Daoy (cell line): ENCODE results near the gene ERBB2. TPM values are rescaled to one million over a fixed set of nuclear protein-coding genes. Genes with fewer than 3 reads are reported as not detected.
"Not testable (repeated sequence)": the region's sequence is repeated elsewhere in the genome, so short reads cannot be mapped to it uniquely, and the experiment has no call there.

Experiments
- DNase-seq: peaks from one replicate; pipeline ENCODE4 v3.0.0-alpha.2; 2015; ENCODE audit warnings: low read depth
- total RNA-seq: library from RNA; depleted of rRNA; stranded (reverse); fragments of >200 nt; shearing (Covaris generic); gene quantifications from 2 replicates; pipeline ENCODE4 v1.2.3, GENCODE V29; 2014

The ERBB2 gene
- total RNA-seq, 1 experiment from 2014 or later = 6.8 TPM

DNA sequence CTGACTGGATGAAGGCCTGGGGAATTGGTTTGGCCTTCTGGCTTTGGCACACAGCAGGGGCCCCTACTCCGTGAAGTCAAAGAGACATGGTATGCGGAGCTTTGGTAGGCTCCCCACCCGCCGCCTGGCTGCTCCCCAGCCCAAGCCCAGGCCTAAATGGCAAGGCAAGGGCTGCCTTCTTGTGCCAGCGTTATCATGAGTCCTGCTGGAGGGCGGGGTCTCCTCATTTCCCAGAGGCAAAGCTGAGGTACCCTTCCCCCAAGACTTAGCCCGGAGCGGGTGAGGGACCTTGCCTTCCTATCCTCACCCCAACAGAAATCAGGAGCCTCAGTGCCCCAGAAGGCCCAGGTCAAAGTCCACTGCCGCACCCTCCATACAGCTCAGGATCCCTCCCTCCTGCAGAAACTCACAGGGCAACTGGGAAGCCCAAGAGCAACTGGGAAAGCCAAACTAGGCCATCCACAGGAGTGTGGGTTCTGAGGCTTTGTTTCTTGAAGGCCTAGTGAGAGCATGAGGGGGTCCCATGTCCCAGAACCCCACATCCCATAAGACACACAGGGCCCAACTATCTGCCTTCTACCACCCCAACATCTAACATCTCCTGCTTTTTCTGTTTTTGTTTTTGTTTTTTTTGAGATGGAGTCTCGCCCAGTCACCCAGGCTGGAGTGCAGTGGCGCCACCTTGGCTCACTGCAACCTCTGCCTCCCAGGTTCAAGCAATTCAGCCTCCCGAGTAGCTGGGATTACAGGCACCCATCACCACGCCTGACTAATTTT is 21.3 kb upstream of the ERBB2 start:
- no peak for DNase-seq

- no peak for DNase-seq
Measured at GRCh38 chr17:39679521-39680192, 20.2 kb upstream of the ERBB2 start.

DNA sequence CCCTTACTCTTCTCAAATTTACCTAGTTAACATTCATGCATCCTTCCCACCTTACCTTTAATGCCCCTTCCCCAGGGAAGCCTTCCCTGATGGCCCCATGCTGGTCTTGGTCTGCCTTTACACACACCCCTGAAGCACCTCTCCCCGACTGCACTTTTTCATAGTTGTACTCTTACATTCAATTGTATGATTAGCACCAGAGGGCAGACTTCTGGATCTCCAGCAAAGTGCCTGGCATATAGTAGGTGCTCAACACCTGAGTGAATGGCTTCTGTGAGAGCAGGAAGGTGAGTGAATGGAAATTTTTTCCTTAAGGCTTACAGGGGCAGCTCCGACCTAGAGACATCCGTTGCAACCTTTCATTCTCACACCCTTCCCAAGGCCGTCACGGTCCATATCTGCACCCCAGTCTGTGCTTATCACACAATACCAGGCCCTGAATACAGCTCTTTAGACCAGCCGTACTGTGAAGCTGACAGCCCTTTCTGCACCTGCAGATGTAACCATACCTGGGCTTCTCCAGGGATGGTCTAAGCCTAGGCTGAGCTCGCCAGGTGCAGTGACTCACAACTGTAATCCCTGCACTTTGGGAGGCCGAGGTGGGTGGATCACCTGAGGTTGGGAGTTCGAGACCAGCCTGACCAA is 16.4 kb upstream of the ERBB2 start:
- DNase-seq = no peak

- DNase-seq = no peak
Measured at GRCh38 chr17:39684369-39685192, 15.3 kb upstream of the ERBB2 start.

DNA sequence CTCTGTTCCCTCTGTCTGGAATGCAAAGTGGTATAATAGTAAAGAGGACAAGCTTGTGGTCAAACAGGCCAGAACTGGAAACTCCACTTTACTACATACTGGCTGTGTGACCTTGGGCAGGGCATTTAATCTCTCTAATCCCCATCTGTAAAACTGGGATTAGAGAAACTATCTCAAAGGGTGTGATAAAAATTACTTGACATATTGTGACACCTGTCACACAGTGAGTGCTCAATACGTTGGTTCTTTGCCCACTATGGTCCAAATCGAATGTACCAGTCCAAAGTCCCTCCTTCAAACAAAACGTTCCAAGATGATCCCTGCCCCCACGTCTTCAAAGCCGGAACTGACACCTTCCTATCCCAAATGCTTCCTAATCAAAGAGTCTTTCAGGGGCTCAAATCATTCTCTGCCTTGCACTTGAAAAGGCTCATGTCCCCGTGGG is 12.7 kb upstream of the ERBB2 start:
- no peak for DNase-seq

DNA sequence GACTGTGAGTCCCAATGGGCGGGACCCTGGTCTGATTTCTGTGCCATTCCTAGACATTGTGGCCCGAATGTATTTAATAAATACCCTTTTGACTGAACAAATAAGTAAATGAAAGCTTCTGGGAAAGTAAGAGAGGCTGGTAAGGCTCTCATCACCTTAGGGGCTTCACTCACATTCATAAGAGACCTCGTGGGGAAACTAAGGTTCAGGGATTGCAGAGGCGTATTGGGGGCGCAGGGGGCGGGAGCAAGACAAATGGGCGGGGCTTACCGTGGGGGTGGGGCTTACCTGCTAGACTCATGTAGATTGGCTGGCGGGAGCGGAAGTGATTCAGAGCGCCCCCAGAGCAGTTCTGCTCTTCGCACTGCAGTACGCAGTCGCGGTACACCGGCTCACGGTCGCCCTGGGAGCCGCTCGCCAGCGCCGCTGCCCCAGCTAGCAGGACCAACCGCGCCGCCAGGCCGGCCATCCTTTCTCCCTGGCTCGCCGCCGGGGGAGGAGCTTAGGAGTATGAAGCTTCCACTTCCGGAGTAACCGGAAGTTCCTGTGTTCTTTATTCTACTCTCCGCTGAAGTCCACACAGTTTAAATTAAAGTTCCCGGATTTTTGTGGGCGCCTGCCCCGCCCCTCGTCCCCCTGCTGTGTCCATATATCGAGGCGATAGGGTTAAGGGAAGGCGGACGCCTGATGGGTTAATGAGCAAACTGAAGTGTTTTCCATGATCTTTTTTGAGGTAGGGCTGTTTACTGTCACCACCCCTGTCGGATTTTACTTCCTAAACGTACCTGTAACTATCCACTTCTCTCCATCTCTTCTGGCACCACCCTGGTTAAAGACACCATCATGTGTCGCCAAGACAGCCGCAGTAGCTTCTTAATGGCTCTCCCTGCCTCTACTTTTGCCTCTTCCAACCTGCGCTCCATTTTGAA is 12.1 kb upstream of the ERBB2 start, which contains the start of gene PGAP3:
PGAP3 (minus strand) TSS at position 512 of the 929 bp plus-strand sequence; CDS start at position 469, 43 bp downstream.
- peak; percentile 90 for DNase-seq

DNA sequence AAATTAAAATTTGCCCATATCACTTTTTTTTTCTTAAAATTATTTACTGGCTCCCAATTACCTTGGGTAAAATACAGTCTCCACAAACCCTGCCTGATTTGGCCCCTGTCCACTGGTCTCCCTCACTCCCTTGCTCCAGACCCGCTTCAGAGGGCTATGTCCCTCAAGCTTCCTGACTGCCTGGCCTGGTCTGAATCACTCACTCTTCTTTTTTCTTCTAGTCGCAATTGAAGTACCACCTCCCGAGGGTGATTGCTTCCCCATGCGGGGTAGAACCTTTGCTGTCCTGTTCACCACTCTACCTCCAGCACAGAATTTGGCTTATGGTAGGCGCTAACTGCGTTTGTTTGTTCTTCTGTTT is 11.4 kb upstream of the ERBB2 start:
- DNase-seq = no peak

DNA sequence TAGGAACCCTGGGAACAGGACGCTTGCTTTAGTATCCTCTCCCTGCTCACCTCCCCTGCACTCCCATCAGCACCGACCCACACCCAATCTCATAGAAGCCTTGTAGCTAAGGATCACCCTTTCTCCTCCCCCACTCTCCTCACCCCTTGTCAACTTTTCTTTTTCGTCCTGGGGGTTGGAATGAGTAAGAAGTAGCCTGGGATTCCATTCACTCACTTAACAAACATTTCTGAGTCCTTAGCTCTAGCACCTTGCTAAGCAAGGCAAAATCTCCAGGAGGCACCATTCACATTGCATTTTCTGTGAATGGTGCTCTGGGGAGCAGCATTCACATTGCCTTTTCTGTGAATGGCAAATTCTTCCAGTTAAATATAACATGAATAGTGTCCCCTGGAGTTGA is 10.9 kb upstream of the ERBB2 start:
- no peak for DNase-seq

GRCh38 chr17:39694593-39694992 is 5.3 kb upstream of the ERBB2 start:
- DNase-seq = no peak

DNA sequence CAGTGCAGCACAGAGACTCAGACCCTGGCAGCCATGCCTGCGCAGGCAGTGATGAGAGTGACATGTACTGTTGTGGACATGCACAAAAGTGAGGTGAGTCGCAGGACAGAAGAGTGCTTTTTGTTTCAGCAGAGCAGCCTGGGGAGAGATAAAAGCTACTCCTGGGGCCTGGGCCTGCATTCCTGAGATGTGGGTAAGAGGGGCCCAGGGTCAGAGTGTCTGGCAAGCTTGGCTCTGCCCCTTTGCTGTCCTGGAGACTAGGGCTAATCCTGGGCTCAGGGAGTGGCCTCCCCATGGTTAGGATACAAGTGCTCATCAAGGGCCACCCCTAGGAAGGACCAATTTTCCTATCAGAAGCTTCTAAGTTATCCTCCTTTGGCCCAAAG is 4.8 kb upstream of the ERBB2 start:
- no peak for DNase-seq

- DNase-seq = no peak
Measured at GRCh38 chr17:39696731-39697130, 3.1 kb upstream of the ERBB2 start.

DNA sequence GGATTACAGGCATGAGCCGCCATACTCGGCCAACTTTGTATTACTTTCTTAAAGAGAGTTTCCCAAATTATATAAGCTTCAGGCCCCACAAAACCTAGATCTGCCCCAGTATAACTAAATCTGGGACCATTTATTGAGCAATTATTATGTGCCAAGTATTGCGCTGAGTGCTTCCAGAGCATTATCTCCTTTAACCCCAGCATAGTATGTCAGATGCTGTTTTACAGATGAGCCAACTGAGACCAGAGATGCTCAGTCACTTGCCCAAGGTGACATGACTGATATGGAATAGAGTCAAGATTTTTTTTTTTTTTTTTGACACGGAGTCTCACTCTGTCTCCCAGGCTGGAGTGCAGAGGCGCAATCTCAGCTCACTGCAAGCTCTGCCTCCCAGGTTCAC is 1.9 kb upstream of the ERBB2 start:
- DNase-seq = no peak

- DNase-seq = not testable (repeated sequence)
Measured at GRCh38 chr17:39699157-39699817, 577 bp upstream of the ERBB2 start.

GRCh38 chr17:39700148-39700987 is 504 bp downstream of the ERBB2 start:
- peak; percentile 13 for DNase-seq

GRCh38 chr17:39701012-39701783 is 1.3 kb downstream of the ERBB2 start:
- no peak for DNase-seq

DNA sequence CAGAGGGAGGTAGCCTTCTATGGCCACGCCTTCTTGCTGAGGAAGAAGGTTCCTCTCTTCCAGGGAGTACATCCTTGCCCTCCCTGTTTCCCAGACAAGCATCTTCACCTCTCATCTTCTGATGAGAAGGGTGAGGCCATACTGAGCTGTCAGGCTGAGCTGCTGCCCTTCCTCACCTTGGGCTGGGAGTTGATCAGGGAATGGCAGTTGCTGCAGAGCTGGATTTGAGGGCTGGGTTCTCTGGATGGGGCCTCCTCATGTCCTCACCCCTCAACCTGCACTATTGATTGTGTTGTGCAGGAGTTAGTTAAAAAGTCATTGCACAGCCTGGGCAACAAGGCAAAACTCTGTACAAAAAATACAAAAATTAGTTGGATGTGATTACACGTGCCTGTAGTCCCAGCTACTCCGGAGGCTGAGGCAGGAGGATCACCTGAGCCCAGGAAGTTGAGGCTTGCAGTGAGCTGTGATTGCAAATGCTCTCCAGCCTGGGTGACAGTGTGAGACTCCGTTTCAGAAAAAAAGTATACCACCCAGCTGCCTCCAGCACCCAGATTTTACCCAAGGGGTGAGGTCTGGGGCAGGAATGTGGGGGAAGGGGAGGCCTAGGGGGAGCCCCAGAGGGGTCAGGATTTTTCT is 2.0 kb downstream of the ERBB2 start:
- DNase-seq = no peak

DNA sequence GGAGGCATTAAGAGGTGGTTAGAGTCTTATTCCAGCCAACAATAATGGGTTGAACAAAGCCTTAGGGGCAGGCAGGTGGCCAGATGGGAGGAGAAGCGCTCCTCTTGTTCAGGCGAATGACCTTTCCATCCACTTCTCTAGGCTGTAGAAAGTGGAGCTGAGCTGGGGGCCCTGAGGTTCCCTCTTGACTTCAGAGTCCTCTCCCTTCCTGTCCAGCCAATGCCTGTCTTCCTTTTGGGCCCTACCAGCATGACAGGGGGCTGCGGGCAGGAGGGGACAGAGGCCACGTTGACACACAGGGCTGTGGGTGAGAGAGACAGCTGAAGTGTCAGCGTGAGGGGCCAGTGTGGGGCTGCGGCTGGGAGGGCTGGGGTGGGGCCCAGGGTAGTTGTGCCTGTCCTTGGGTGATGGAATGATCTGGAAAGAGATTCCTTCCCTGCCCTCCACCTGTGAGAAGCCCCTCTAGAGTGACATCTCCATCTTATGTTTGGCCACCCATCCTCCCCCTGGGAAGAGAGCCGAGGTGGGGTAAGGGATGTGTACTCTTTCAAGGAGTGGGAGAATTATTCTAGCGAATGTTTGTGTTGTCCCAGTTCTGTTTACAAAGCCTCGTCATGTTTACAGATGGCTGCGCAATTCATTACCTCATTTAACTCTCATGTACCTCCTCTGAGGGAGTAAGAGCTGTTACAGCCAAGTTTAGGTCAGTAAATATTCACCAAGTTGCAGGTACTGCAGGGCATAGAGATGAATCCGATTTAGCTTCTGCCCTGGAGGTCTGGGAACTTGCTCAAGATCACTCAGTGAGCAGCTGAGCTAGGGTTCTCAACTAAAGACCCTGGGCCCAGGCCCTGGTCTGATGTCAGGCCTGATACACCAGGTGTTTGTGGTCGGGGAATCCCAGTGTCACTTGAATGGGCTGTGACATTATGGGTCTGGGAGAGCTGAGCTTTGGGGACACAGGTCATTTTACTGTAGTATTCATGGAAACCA is 3.3 kb downstream of the ERBB2 start:
- DNase-seq = no peak
